Superior temporal gyrus (tissue), 1 donor: ENCODE measurements around the gene SLC16A7.

ENCODE experiments used
- DNase-seq: peaks from one replicate; pipeline ENCODE4 v3.0.0-alpha.2; 2016; ENCODE audit errors: extremely low spot score

Gene SLC16A7

DNA sequence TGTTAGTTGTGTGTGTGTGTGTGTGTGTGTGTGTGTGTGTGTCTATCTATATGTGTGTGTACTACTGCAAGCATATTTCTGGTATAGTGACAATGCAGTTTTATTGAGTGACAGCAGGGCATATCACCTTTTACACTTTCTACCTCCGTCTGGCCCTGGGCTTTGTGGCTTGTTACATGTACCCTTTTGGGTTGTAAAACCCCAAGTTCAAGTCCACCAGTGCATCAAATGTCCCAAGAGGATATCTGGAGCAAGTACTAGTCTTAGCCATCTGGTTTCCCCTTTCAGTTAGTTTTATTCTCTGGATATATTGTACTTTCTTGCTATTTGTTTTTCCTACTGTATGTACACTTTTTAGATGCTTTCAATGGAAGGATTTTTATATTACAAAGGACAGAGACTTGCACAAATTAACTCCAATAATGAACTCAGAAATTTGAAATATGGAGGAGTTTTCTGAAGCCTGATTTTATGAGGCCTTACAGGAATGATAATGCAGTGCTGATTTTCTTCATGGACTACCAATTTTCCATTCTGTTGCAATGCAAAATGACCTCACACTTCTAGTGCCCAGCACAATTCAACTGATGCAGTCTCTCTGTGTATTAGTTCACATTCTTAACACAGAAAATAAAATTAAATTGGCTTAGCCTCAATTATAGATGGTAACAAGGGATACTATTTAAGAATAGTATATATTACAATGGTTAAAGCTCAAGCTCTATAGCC lies 29.1 kb downstream of the SLC16A7 start:
- DNase-seq = no peak

DNA sequence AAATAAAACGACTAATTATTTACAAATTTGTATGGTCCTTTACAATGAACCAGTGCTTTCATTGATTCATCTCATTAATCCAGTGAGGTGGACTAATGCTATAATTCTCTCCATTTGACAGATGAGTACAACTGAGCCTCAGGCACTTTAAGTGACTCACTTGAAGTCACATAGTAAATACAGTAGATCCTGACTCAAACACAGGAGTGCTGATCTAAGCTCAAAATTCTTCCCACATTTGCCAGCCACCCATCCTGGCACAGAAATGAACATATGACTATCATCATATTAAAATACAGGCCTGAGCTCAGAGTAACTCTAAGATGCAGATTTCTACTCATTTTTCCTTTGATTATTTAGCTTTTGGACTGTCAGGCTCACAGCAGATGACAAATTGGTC lies 30.6 kb downstream of the SLC16A7 start:
- no peak for DNase-seq

DNA sequence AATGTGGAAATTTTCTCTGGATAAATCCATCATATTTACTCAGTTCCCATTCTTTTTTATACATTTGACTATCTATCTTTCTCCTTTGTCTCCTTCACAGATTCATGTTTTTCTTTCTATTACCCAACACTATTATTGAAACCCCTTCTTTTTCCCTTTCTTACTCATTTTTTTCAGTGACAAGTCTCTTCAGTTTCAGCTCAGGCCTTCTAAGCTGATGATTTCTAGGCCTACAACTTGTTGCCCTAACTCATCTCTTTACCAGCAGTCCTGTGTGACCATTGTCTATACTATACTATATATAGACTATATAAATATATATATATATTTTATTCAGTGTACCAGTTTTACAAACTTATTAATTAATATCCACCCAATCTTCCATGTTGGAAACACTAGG lies 31.8 kb downstream of the SLC16A7 start:
- DNase-seq = no peak

DNA sequence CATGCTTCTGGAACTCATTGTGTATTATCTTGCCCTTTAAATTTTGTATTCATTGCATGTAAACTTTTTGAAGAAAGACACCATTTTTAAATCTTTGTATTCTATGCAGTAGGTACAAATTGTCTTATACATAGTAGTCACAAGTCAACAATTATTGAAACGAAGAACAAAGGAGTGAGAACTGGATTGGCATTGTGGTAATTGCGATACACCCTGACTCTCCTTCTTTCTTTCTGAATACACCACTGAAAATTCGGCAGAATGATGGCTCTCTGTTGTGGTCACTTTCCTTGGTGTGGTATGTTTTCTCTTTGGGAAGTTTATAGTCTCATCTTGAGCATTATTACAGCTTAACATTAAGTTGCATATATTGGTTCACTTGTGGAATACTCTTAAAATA lies 34.1 kb downstream of the SLC16A7 start:
- DNase-seq = no peak

DNA sequence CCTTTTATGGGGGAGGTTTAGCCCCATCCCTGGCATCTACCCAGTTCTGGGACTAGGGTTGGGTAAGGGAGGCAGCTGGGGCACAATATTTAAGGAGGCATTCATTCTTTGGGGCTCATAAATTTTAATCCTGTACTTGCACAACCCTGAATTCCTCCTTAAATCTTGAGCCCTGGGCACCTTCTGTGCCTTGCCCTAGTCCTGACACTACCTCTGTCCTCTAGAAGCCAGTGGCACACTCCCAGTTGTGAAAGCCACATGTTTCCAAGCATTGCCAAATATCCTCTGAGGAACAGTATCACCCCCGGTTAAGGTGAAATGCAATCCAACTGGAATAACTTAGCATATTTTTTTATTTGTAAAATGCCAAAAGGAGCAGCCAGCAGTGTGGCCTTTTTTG lies 36.6 kb downstream of the SLC16A7 start:
- DNase-seq = no peak

DNA sequence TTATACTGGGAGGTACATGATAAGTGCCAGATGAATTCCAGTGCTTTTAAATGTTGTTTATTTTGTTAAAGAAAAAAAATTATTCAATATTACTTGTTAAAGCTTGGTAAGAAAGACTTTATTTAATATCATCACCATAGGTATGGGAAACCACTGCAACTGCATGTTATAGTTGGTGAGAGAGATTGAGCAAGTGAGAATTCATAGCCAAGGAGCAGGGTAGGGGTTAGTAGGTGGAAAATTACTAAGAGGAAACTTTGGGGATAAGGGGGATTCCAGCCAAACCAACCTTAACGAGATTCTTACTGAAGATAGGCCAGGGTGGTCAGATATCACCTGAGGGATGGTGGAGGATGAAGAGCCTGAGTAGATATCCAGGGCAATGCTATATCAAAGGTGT lies 38.4 kb downstream of the SLC16A7 start:
- no peak for DNase-seq

DNA sequence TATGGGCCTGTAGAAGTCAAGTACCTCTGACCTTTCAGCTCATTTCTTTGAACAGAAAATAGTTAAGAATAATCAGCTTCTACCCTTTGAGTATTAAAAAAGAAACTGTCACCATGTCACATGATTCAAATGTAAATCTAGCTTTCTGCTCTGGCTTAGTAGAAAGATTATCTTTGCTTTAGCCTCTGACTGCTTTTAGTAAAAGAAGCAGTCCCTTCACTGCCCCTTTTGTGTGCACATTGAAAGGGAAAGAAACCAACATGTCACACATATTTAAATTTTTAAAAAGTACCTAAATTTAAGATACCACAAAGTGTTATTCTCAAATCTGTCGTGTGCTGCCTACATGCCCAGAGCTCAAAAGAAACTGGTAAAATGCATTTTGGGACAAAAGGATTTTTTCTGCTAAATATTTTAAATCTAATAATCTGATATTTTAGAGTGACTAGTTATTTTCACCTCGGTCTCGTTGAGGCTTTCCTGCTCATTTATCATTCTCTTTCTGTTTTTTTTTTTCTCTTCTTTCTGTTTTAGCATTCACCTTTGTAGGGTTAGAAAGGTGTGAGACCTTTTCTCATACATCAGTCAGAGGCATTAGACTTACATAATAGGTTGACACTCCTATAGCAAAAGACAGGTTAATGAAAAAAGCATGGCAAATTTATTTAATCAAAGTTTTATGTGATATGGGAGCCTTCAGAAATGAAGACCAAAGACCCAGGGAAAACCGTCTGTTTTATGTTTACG lies 41.3 kb downstream of the SLC16A7 start:
- DNase-seq = no peak

DNA sequence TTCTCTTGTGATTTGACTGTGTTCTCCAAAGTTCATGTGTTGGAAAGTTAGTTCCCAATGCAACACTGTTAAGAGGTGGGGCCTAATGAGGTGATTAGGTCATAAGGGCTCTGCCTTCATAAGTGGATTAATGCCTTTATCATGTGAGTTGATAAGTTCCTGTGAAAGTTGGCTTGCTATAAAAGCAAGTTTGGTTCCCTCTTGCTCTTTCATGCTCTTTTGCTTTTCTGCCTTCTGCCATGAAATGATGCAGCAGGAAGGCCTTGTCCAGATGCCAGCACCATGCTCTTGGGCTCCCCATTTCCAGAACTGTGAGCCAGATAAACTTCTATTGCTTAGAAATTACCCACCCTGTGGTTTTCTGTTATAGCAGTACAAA lies 41.9 kb downstream of the SLC16A7 start:
- DNase-seq = no peak

DNA sequence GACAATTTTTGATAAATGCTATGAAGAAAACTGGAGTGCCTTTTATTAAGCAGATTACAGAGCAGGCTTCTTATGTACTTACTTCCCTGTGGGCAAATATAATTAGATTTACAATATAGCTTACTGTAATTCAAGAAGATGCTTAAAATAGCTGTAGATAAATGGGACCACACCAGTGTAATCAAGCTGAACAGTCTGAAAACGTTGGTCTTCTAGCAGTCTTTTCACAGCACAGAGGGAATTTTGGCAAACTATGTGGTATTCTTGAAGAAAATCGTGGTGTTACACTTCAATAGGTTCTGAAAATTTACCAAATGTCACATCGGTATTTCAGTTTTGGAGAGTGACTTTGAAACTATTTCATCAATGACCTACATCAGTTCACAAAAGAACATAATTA lies 47.7 kb downstream of the SLC16A7 start:
- DNase-seq = no peak

DNA sequence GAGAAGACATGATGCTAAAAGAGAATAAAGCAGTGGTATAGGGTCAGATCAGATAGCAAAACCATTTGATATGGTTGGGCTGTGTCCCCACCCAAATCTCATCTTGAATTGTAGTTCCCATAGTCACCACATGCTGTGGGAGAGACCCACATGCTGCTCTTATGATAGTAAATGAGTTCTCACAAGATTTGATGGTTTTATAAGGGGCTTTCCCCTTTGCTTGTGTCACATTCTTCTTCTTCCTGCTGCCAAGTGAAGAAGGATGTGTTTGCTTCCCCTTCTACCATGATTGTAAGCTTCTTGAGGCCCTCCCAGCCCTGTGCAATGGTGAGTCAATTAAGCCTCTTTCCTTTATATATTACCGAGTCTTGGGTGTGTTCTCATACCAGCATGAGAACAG lies 49.4 kb downstream of the SLC16A7 start:
- DNase-seq = no peak

DNA sequence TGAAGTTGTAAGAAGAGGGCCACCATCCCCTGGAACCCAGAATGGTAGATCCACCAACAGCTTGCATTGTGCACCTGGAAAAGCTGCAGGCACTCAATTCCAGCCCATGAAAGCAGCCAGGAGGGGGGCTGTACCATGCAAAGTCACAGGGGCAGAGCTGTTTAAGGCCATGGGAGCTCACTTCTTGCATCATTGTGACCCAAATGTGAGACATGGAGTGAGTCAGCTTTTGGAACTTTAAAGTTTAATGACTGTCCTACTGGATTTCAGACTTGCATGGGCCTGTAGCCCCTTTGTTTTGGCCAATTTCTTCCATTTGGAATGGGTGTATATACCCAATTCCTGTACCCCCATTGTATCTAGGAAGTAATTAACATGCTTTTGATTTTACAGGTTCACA lies 50.8 kb downstream of the SLC16A7 start:
- DNase-seq = no peak

DNA sequence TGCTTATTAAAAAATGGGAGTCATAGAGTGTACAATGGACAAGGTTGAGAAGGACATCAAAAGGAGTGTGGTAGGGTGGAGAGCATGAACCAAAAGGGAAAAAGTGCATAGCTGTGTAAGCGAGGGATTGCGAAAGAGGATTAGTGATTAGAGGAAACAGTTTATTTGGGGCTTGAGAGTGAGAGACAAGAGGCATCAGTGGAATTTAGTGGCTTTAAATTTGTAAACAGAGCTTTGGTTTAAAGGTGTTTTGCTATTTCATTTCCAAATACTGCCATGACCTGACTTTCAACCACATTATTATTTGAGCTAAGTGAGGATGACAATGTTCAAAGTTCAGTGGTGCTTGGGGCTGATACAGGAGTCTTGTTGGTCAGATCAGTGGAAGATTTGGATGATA lies 53.4 kb downstream of the SLC16A7 start:
- no peak for DNase-seq

DNA sequence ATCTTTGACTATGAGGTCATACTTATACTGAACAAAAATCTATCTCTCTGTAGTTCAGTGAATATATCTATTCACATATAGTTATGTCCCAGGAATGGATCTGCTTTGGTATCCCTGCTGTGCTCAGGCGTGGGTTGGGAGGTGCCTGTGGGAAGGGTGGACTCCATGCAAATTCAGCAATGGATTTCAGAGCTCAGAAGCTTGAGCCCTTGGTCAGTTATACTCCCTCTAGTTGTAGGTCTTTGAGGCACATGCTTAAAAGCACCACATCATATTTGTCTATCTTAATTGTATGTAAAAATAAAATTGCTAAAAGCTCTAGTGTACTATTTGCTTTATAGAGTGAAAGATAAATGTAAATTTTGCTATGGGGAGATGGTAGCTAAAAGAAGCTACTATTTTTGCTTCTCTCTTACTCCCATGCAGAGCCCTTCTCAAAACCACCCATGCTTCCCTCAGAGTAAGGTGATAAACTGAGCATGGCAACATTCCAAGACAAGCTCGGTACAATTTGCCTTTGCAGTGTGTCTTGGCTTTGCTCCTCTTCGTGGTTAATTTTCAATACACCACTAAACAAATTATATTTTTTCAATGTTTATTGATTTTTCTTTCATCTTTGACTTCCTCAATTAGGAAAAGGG lies 54.9 kb downstream of the SLC16A7 start:
- DNase-seq = no peak

DNA sequence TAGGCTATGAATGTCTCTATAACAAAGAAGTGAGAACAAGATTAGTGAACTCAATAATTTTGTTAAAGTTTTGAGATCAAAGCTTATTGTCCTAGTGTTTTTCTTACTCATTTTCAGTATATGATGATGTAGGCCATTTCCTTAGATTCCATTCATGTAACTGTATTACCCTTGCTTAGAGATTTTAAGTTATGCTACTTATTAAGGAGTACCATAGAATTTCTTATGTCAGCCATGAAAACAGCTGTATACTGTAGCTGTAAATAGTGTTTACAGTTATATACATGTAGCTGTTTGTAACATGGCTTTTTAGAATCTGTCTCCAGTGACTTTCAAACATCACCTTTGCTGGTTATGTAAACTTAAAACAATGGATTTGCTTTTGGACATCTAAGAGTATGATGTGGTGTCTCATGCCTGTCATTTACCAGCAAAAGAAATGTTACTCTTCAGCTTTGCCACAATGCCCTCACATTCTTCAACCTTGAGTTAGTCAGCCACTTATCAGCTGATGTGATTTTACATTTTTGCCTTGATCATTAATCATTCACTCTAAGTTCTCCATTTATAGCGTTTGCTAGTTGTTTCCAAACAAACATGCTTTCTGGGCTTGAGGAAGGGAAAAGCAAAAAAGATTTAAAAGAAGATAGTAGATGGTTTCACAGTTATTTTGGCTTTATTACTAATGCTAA lies 55.5 kb downstream of the SLC16A7 start:
- DNase-seq = no peak

DNA sequence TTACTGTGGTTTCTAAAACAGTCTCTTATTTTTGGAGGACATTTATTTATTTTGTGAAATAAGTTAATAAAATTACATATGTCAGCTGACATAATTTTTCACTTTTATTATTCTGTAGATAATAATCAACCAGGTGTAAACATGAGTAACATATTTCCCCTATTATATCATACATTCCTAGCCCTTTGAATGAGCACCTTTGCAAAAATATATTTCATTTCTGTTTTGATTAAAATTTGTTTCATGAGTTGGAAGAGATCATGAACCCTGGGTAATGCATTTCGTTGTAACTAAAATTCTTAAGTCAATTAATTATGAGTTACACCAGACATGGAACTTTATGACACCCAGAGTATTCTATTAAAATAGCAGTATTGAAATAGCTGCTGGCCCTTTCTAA lies 56.3 kb downstream of the SLC16A7 start:
- DNase-seq = no peak

DNA sequence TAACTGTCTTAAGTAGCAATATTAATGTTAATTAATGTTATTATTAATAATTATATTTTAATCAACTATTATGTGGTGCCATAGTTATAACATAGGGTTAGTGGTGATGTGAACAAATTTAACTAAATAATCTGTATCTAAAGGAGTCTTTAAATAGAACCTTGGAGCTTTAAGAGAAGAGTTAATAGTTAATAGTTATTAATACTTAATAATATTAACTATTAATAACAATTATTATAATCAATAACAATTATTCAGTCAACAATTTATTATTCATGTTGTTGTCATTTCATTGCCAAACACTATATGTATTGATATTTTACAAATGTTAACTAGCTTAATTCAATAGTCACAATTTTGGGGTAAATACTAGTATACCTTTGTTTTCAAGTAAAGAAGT lies 58.2 kb downstream of the SLC16A7 start:
- DNase-seq = no peak

DNA sequence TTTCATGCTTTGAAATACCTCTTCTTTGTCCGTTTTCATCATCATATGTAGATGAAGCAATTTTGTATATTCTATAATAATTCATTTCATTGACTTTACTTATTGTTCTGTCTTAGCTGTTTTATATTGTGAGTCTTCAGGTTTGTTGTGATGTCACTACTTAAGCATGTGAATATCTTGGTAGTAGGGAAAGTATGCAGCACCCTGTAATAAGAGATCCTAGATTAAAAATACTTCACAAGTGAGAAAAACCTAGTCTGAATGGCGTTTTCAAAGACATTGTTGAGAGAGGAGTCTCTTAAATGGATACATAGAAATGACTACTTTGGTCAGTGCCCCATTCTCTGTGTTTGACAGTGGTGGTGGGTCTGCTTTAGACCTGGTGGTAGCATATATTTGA lies 61.4 kb downstream of the SLC16A7 start:
- DNase-seq = no peak

DNA sequence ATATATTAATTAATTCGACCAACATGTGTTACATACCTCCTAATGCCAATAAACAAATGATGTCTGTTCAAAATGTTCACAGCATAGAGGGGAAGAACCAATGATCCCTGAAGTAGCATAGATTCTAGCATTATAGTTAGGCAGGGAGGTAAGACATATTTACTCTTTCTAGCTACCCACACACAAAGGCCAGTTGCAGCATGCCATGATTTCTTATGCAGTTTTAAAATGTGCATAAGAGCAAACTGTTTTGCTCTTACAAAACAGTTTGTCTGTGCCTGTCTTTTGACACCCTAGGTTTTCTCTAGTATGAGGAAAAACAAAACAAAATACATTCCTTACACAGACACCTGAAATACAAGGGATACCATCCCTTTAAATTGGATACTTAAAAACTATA lies 61.9 kb downstream of the SLC16A7 start:
- DNase-seq = no peak

DNA sequence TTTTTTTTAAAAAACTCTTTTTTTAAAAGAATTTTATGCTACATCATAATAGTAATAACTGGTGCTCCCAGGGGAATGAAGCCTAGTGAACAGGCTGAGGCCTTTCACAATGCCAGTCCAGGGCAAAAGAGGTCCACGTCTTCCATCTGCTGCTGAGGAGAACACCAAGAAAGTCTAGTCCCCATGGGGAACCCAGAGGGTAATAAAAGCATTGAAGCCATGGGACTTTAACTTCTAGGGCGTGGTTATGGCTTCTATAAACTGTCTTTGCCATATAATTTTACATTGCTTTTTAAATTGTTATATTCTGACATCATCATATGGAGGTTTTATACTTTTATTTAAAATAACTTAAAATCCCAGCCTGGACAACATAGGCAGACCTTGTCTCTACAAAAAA lies 64.3 kb downstream of the SLC16A7 start:
- no peak for DNase-seq

DNA sequence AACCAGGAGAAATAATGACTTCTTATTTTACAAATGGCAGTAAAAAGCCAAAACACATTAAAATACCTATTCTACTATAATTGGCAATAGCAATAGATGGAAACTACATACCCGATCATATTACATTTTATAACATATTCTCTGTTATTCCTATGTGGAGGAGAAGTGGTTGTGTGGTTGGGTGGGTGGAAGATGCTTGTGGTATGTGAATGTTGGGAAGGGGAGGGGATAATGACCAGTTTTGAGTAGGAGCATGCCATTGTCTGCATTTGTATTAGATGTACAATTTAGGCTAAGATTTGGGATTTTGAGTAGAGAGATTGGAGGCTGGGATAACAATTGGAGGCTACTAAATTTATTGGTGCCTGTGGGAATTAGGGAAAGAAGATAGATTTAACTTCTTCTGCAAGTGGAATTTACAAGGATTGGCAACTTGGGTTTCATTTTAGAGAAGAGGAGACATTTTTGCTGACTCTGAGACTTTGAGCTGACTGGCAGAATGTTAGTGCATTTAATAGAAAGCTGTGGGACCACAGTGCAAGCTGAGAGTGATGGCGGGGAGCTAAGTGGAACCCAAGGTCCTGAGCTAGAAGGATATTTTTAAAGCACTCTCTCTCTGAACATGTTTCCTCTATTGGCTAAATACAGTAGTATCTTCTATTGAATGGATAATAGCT lies 65.2 kb downstream of the SLC16A7 start:
- no peak for DNase-seq

DNA sequence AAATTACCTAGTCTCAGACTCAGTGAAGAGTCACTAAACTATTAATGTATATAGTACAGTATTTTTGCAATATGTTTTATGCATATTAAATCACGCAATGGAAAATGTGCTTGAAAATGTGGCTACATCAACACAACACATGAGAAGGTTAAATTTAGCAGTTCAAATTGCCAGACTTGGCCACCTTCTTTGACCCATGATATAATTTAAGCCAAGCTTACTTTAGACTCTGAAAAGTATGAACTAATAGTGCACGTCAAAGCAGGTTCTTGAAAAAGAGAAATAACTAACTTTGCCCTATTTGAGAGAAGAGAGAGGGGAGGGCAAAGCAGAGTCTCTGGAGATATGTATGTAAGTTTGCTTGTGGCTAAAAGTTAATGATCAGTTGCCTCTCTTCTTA lies 68.7 kb downstream of the SLC16A7 start:
- DNase-seq = no peak

DNA sequence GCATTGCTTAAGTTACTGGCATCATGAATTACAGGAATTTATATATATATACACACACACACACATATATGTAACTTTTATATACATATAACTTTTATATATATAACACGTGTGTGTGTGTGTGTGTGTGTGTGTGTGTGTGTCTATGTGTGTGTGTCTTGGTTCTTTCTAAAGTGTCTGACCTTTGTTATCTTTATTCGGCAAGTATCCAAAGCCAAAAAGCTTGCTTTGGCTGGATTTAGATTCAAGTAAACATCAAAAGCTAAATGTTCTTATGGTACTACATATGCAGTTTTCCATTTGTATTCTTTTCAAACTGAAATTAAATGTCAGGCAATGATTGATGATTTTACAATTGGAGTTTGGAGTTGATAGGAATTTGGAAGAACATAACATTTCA lies 69.9 kb downstream of the SLC16A7 start:
- no peak for DNase-seq
